CD4-positive, alpha-beta T cell treated with Interferon gamma for 1 hour (primary cell): Measurements from ENCODE around the gene ENPP3.

Experiments used
- DNase-seq: peaks from one replicate; pipeline ENCODE4 v3.0.0-alpha.2; 2020

Gene ENPP3

DNA sequence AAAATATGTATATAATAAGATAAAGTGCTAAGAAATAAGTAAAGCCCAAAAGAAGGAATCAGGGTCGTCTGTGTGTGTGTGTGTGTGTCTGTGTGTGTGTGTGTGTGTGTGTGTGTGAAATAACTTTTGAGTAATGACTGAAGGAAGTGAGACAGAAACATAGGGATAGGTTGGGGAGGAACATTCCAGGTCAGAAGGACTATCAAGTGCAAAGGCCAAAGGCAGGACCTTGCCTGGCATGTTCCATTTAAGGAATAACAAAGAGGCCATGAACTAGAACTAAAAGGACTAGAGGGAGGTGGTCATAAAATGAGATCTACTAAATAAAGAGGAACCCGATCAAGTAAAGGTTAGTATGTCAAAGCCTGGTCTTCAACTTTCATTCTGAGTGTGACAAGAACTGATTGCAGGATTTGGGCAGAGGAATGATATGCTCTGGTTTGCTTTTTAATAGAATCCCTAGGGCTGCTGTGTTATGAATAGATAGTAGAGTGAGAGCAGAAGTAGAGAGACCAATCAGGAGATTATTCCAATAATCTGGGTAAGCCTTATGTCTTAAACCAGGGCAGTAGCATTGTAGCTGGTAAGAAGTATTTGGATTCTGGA, 6.9 kb downstream of the ENPP3 start:
- DNase-seq = no peak

DNA sequence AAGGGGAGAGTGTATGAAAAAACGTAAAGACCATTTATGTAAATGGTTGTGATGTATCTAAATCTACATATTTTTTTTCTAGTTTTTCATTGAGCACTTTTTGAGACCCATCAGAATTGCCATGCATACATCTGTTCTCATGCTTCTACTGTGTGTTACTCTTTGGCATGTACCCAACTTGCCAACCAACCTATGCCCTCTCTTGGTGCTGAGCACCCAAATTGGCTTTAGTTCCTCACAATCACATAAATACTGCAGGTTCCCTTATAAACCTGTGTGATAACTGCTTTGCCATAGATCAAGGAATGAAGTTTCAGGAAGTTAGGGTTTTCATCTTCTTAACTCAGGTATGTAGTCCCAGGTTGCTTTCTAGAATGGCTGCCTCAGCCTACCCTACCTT, 7.8 kb downstream of the ENPP3 start:
- DNase-seq = no peak

DNA sequence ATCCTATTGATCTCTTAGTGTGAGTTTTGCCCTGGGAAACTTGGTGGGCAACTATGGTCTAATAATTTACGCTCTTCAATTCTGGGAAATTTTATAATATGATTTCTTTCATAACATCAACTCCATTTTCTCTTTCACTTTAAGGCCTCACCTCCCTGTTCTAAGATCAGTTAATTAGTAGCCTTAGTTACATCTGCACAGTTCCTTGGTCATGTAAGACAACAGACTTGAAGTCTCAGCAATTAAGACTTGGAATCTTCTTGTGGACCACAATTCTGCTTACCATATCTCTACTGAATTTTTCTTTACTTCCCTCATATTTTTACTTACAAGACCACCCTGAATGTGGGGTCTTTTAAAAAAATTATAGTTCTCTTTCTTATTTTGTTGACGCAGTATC, 8.7 kb downstream of the ENPP3 start:
- no peak for DNase-seq

DNA sequence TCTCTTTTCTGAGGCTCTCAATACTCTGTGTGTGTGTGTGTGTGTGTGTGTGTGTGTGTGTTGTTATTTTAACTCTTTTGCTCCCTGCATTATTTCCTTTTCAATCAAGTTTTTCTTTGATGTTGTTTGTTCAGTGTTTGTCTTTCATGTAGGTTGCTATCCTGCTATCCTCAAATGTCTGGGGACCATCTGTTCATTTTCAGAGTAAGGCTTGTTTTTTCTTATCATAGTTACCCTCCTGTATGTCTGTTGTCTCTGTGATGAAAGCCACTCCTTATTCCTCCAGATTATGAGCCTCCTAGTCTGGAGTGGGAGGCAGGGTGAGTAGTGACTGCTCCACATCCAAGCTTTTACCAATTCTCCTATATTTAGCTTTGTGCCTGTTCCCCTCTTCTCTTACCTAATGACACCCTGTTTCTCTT, 9.2 kb downstream of the ENPP3 start:
- no peak for DNase-seq

DNA sequence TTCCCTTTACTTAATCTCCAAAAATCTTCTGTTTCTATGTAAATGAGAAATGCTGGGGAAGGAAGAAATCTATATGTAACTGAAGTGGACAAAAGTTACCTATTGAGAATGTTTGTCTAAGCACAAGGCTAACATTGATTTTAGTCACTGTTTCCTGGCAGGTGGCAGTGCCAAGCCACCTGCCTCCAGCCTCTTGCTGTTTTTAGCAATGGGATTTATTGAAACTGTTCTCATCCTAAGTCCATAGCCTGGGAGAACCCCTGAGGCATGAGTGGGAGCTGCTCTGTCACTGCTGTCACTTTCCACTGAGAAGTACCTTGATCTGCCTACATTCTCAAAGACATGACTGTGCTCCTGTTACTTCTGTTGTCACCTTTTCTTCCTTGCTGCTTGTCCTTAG, 14.7 kb downstream of the ENPP3 start:
- DNase-seq = no peak

DNA sequence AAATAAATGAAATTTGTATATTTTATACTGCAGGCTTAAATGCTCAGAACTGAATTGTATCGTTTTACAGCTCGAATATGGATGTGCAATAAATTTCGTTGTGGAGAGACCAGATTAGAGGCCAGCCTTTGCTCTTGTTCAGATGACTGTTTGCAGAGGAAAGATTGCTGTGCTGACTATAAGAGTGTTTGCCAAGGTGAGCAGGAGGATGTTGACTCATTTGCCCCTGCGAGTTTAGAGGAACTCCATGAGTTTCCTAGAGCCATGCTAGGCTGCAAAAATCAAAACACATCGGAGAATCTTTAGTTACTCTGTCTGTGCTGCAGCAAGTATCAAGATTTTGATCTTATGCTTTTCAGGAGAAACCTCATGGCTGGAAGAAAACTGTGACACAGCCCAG, 15.4 kb downstream of the ENPP3 start:
- no peak for DNase-seq

DNA sequence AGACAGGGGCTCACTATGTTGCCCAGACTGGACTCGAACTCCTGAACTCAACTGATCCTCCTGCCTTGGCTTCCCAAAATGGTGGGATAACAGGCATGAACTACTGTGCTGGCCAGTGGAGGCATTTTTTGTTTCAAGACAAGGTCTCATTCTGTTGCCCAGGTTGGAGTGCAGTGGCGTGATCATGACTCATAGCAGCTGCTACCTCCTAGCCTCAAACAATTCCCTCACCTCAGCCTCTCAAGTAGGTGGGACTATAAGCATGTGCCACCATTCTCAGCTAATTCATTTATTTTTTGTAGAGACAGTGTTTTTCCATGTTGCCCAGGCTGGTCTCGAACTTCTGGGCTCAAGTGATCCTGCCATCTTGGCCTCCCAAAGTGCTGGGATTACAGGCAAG, 17.2 kb downstream of the ENPP3 start:
- DNase-seq = no peak

DNA sequence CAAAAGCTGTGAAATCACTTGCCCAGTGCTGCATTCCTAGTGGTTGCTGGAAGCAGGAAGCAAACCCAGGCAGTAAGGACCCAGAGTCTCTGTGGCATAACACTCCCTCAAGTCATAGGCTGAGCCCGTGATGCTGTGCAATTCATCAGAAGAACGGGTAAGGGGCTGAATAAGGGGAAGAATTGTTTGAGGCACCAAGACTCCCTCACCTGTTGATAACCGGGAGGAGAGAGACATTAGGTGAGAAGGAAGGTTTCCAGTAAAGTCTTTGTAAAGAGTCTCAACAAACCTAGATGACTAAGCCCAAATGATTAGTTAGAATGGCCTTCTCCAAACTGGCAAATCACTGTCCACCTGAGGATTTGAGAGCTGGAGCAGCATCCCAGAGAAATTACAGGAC, 18.3 kb downstream of the ENPP3 start:
- DNase-seq = no peak

DNA sequence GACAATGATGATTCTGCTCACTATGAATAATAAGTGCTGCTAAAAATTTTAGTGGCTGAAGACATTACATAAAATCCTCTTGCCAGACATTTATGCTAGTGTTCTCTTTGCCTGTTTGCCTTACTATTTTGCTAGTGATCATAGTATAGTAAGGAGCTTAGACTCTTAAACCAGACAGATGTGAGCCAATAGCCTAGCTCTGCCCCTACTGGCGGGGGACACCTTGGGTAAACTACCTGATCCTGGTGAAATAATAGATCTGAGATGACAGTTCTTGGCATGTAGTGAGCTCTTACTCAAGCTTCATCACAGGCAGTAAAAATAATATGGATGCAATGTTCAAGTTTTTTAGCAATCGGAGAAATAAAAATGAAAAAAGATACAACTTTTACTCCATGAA, 18.8 kb downstream of the ENPP3 start:
- DNase-seq = no peak

DNA sequence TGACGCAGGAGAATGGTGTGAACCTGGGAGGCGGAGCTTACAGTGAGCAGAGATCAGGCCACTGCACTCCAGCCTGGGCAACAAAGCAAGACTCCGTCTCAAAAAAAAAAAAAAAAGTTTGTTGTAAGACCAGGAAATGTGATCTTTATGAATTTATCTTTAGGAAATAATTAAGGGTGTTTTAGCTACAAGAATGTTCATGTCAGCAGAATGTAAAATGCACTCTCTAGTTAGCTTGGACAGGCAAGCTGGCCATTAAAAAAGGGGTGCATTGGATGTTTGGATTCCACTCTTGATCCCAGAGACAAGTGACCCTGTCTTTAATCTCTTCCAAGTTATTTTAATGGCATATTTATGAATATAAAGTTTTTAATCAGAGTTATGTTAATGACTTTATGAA, 19.6 kb downstream of the ENPP3 start:
- DNase-seq = no peak

DNA sequence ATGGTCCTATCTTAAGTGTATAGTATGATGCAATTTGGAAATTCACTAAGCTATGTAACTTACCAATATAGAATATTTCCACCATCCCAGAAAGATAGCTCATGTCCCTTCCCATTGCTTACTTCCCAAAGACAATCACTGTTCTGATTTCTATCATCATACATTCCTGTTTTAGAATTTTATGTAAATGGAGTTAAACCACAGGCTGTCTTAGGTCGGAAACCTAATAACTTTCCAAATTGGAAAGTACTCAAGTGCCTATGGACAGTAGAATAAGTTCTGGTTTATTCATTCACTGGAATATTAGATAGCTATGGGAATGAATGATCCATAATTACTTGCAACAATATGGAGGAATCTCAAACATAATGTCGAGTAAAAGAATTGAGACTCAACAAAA, 20.1 kb downstream of the ENPP3 start:
- DNase-seq = no peak

DNA sequence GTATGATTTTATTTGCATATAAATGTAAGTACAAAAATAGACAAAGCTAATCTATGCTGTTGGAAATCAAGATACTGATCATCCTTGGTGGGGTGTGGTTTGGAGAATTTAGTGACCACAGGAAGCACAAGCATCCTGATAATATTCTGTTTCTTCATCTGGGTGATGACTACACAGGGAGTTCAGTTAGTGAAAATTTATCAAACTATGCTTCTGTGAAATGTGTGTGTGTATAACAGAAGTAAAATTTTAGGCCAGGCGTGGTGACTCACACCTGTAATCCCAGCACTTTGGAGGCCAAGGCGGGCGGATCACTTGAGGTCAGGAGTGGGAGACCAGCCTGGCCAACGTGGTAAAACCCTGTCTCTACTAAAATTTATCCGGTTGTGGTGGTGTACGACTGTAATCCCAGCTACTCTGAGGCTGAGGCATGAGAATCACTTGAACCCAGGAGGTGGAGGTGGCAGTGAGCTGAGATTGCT, 20.6 kb downstream of the ENPP3 start:
- no peak for DNase-seq

DNA sequence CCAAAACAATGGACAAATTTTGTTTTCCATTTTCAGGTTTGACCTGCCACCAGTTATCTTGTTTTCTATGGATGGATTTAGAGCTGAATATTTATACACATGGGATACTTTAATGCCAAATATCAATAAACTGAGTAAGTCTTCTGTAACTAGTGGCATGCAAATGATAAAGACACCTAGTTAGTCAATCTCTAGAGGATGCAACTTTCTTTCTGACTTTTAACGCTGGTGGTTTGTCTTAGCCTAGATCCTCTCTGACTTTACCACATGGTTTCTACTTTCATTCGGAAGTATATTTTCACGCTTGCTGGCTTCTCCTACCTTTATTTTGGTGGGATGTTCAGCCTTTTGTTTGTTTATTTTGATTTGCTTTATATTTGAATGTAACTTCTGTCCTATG, 21.2 kb downstream of the ENPP3 start:
- no peak for DNase-seq

DNA sequence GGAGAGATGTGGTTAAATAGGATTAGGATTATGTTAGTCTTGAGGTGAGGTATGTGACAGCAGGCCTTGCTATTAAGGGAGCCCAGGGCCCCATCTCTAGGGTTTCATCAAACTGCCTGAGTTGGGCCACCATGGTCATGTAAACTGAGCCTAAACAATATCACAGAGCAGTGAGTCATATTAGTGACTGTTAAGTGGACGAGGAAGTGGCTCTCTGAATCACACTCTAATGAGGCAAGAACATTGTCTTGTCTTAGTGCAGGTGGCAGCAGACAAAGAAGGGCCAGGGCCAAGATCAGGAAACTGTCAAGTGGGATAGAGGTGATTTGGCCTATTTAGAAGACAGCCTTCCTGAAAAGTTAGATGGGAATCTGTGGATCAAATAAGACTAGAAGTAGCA, 23.1 kb downstream of the ENPP3 start:
- DNase-seq = no peak

DNA sequence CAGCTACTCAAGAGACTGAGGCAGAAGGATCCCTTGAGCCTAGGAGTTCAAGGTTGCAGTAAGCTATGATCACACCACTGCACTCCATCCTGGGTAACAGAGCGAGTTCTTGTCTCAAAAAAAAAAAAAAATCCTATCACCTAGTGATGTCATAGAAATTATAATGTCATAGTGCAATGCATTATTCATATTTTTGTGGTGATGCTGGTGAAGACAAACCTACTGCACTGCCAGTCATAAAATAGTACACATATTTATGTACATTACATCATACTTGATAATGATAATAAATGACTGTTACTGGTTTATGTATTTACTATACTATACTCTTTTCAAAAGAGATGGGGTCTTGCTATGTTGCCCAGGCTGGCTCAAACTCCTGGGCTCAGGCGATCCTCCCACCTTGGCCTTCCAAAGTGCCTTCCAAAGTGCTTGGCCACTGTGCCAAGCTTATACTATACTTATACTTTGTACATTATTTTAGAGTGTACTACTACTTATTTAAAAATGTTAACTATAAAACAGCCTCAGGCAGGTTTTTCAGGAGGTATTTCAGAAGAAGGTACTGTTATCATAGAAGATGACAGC, 26.6 kb downstream of the ENPP3 start:
- DNase-seq = no peak

DNA sequence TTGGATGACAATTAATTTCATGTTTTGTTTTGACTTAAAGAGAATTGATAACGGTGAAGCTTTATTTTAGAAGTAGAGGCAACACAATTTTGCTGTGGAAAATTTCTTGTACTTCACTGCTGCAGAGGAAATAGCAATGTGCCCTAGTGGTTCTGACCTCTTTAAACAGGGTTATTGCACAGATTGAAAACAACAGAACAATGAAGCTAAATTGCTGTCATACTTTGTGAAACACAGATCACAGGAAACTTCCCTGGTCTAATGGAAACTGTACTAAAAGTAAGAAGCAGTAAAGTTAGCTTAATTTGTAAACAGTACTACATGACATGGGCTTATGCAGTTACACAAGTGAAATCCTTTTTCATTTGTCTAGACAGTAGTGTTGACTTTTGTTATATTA, 32.8 kb downstream of the ENPP3 start:
- no peak for DNase-seq

DNA sequence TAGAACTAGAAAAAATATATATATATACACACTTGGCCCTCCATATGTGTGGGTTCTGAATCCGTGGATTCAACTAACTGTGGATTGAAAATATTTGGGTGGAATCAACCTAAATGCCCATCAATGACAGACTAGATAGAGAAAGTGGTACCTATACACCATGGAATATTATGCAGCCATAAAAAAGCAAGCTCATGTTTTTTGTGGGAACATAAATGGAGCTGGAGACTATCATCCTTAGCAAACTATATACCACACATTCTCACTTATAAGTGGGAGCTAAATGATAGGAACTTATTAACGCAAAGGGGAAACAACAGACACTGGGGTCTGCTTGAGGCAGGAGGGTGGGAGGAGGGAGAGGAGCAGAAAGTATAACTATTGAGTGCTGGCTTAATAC, 36.1 kb downstream of the ENPP3 start:
- no peak for DNase-seq

DNA sequence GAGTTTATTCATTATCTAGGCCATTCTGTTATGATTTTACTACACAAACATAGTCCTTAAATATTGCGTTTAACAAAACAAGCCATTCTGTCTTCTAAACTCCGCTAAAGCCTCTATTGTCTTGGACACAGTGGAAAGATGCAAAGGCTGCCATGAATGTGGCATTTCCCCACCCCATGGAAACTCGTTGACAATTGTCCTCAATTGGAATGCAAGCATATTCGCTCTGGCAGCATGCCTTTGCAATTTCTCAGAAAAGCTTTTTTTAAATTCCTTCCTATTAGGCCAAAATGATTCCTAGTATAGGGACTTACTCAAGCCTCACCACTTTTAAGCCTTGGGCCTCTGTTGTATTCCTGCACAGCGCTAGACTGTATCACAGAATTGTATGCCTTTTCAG, 41.3 kb downstream of the ENPP3 start:
- no peak for DNase-seq

DNA sequence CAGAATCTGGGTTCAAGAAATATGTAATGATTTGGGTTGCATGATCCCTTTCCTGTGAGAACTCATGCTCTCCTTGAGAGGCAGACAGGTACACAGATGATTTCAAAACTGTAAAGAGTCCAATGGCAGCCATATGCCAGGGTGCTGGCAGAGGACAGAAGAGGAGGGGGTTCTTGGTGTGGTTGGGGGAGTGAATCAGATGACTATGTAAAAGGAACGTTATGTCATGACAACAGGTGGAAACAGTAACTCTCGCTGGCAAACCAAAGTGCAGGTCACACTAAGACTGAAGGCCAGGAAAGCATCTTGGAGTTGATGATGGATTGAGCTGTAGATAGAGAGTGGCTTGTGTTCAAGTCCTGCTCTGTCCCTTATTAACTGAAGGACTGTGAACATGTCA, 43.8 kb downstream of the ENPP3 start:
- DNase-seq = no peak

DNA sequence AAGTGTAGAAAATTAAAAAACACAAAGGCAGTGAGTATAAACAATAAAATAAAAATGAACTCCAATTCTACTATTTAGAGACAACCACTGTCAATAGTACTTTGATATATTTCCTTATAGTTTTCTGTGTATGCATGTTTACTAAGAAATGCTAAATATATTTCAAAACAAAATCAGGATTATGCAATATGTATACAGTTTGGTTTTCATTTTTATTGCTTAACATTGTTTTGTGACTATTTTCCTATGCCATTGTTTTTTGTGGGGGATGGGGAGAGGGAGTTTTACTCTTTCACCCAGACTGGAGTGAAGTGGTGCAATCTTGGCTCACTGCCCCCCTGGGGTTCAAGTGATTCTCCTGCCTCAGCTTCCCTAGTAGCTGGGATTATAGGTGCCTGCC, 44.5 kb downstream of the ENPP3 start:
- no peak for DNase-seq

DNA sequence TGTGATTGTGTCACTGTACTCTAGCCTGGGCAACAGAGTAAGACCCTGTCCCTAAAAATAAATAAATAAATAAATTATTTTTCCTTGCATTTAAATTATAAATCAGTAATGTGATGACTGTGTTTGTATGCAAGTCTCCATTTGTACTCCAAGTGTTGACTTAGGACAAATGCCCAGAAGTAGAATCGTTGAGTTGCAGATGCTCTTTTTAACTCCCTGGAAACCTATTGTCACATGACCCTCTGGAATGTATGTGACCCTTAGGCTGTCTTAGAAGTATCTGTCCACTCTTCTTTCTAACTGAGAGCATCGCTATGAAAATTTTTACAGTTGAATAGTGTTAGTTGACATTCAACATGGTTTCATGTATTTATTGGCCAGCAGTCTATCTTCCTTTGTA, 45.3 kb downstream of the ENPP3 start:
- no peak for DNase-seq

DNA sequence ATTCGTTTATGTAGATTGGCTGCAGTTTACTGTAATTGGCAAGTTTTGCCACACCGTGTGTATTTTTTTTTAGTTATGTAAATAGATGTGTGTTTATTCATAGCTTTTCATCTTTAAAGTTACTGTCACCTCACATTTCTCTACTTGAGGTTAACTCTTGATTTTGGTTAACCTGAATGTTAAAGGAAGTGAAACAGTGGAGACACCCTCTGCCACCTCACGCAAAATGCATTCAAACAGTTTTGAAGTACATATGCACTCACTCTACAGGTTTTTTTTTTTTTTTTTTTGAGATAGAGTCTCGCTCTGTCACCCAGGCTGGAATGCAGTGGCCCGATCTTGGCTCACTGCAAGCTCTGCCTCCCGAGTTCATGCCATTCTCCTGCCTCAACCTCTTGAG, 46.4 kb downstream of the ENPP3 start:
- peak; percentile 24 for DNase-seq

DNA sequence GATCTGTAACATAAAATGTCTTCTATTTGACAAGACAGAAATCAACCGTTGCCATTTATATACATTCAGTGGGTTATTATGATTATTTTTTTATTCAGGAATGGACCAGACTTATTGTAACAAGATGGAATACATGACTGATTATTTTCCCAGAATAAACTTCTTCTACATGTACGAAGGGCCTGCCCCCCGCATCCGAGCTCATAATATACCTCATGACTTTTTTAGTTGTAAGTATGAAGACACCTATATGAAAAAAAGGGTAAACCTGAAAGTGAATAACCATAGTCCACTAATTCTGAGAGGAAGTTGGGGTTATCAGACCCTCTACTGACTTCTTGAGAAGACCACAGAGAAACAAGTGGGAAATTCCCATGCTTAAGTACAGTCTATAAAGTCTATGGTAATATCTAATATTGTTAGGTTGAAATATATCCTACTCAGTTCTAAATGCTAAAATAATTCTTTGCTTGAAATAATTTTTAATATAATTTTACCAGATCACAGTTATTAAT, 48.2 kb downstream of the ENPP3 start:
- no peak for DNase-seq

DNA sequence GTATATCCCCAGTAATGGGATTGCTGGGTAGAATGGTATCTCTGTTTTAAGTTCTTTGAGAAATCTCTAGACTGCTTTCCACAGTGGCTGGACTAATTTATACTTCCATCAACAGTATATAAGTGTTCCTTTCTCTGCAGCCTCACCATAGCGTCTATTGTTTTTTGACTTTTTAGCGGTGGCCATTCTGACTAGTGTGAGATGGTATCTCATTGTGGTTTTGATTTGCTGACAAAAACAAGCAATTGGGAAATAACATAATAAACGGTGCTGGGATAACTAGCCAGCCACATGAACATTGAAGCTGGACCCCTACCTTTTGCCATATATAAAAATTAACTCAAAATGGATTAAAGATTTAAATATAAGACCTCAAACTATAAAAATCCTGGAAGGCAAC, 49.9 kb downstream of the ENPP3 start:
- DNase-seq = no peak

DNA sequence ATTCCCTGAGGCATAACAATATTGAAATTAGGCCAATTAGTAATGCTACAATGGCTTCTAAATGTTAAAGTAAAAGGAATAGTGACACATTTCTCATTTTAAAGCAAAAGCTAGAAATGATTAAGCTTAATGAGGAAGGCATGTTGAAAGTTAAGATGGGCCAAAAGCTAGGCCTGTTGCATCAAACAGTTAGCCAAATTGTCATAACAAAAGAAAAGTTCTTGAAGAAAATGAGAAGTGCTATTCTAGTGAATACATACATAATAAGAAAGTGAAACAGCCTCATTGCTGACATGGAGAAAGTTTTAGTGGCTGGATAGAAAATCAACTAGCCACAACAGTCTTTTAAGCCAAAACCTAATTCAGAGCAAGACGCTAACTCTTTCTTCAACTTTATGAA, 51.2 kb downstream of the ENPP3 start:
- no peak for DNase-seq
